ENCODE data around the gene C11orf65.

Gene C11orf65, protein sequence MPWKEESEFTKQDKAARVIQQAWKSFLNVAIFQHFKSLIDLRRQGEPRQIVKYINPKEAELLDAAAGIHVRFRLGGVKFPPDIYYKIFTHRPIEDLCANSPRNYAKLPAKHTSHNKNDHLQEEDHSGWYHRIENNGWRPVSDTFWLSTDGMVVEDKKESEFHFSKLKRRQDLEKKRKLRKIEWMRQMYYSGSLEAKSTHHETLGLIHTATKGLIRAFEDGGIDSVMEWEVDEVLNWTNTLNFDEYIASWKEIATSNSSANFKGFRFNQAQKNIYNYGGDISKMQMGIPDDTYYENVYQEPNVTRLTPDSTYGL

GRCh38 chr11:108467091-108467823 is at the start of gene C11orf65:
Gene C11orf65 (minus strand): TSS chr11:108467529. CDS start chr11:108461559, 5,970 bp downstream.
- DNase-seq: peak; percentile 97

DNA sequence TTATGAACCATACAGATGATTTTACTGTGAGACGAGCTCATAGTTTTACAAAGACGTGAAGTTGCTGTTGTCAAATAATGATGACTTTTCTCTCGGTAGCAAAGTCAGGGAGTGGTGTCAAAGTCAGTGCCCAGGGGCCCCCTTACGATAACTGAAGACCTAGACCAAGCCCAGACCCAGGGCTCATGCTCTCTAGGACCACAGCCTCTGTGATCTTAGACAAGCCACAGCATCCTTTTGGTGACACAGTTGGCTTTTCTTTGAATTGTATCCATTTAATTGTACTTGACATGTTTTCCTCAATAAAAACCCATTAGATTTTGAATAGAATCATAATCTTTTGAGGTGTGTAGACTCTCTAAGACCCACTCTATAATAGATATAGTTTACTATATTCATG is 48.8 kb upstream of the C11orf65 start:
- no peak for DNase-seq

GRCh38 chr11:108512708-108513107 is 45.4 kb upstream of the C11orf65 start:
- no peak for DNase-seq

DNA sequence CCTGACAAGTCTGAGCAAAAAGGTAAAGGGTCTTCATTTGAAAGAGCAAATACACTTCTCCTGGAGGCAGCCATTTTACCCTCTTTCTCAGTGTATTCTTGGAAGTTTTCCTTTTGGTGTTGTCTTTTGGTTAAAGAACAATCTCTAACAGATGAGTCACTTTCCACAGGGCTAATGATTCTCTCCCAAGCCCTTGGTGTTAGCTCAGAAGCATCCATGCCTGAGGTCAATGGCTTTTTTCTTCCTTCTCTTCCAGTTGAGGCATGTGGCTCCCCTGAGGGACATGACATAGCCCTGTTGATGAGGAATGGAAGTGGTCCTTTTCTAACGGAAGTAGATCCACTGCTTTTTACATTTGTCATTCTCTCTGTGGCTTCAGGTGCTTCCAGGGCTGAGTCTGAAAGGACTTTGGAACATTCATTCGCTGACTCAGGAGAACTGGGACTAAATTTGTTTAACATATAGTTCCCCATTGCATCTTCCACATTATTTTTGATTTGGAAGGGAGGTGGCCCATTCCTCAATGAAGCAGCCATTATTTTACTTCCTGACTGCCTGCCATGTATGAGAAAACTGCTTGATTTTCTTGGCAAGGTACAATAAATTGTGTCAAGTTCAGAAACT is 44.6 kb upstream of the C11orf65 start:
- DNase-seq: no peak

GRCh38 chr11:108508653-108509593 is 41.6 kb upstream of the C11orf65 start:
- no peak for DNase-seq

GRCh38 chr11:108501396-108501795 is 34.1 kb upstream of the C11orf65 start:
- DNase-seq: no peak

- no peak for DNase-seq
Observed at GRCh38 chr11:108500721-108501120, 33.4 kb upstream of the C11orf65 start.

DNA sequence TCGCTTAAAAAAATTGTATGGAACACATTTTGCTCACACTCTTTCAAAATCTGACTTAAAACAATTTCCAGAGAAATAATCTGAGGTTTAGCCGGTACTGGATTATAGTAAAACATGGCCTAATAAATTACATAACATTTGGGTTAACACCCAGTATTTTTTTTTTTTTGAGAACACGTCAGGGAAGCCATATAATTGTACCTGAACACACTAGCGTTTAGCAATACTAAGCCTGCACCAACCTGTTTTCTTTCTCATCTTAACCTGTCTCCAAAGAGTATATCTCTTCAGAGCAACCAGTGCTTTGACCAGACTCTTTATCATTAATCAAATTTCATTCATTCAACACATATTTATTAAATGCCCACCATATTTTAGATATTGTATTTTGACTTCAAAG is 32.8 kb upstream of the C11orf65 start:
- DNase-seq: no peak

- DNase-seq: no peak
Observed at GRCh38 chr11:108498816-108499408, 31.6 kb upstream of the C11orf65 start.

DNA sequence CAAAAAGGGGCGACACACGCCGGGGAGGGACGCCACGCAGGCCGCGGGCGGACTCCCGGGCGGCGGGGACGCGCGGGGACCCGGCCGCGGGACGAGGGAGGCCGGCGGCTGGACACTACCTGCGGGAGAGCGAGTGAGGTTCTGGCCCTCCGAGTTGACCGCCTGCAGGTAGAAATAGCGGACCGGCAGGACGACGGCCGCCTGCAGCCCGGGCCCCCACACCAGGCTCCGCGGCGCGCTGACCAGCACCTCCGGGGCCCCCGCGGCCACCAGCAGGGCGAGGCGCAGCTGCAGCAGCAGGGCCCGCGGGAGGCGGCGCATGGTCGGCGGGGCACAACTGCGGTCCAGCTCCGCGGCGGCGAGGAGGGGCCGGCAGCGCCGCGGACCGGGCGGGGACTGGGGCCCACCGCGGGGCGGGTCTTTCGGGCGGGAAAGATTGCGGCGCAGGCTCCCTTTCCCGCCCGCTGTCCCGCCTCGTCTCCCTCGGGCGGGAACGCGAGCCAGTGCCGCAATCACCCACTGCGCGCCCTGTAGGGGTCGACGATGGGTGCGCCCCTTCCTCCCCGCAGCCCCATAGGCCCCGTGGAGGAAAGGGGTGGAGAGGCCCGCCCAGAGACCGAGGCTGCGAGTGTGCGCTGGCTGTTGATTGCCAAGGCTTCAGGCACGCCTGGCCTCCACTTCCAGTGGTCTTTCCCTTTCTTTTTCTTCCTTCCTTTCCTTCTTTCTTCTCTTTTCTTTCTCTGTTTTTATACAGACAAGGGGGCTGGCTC is 30.9 kb upstream of the C11orf65 start, which contains the start of gene POGLUT3:
Gene POGLUT3, minus strand, starts transcription at position 339 of the 770 bp plus-strand sequence. Its CDS starts 18 bp downstream, at position 321.
- peak; percentile 50 for DNase-seq

- DNase-seq: peak; percentile 72
Observed at GRCh38 chr11:108497317-108498045, 30.2 kb upstream of the C11orf65 start.

- no peak for DNase-seq
Observed at GRCh38 chr11:108496643-108497256, 29.4 kb upstream of the C11orf65 start.

DNA sequence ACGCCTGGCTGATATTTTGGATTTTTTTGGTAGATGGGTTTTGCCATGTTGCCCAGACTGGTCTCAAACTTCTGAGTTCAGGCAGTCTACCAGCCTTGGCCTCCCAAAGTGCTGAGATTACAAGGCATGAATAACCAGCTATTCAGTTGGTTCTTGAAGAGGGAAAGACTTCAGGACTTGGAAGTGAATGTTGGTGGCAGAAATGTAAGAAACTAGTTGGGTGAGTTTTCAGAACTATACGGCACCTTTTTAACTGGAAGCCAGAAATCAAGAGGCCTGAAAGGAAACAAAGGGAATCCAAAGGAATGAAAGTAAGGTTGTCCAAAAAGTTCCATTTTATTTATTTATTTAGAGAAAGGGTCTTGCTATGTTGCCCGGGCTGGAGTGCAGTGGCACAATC is 28.0 kb upstream of the C11orf65 start:
- no peak for DNase-seq

- no peak for DNase-seq
Observed at GRCh38 chr11:108494182-108494581, 26.9 kb upstream of the C11orf65 start.

DNA sequence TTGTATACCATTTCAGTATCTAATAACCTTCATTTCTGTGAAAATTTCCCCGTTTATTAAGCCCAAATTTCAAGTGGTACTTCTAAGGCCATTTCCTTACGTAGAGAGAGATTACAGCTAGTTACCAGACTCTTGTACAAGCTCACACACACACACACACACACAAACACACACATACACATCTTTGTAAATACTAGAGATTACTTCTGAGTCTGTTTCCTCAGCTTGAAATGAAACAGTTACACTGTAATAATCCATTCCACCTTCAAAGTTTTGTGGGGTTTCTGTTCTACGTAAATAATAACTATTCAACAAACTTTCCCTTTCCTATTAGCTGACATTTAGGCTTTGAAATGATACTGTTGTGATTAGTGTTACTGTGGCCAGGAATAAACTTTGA is 24.6 kb upstream of the C11orf65 start:
- DNase-seq: no peak

- no peak for DNase-seq
Observed at GRCh38 chr11:108486828-108487227, 19.5 kb upstream of the C11orf65 start.

DNA sequence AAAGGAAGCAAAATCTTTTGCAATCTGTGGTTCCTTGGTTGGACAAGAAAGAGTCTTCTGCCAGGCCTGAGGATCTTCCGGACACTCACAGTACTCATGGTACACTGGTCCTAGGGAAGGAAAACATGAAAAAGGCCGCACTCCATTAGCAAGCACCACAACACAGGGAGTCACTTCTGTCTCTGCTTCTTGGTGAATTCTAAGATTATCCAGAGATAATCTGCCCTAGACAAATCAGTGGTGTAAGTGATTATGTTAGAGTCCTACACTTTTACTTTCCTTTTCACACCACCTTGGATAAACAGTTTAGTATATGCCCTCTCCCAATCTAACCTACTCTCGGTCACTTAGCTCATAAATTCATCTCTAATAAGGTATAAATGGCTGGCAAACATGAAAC is 19.0 kb upstream of the C11orf65 start:
- no peak for DNase-seq

DNA sequence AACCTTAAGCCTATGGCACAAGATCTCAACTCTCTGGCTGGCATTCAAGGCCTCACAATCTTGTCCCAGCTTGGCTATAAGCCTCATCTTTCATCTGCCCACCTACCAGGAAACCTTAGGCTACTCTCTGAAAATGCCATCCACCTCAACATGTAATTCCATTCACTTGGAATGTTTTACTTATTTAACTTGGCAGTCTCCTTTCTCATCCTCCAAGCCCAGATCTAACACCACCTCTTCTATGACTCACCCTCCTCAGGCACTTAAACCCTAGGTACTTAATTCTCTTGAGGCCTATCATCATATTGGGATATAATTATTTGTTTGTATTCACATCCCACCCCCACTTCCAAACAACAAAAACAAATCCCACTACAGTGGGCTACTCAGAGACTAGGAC is 15.8 kb upstream of the C11orf65 start:
- no peak for DNase-seq

- DNase-seq: no peak
Observed at GRCh38 chr11:108474664-108475463, 7.5 kb upstream of the C11orf65 start.

Measured in activated CD4-positive, alpha-beta T cell treated with anti-CD3 and anti-CD28 coated beads, Interleukin-2, Interleukin-6, amounts not matched to agents 100 ng/mL and 50 ng/mL, durations not matched to agents 16 hours and 8 hours (primary cell).